Measurements from ENCODE around the gene NDEL1. TPM values are rescaled to one million over a fixed set of nuclear protein-coding genes. Genes with fewer than 3 reads are reported as not detected.

The NDEL1 gene
- 31.2 TPM for total RNA-seq
- 10 to 100 TPM; 40.2 to 52.6 (median 45.6) TPM for polyA plus RNA-seq (ENCODE audit: insufficient read depth in 1 of 8, insufficient read length in 8 of 8, low replicate concordance in 1 of 8)
- long read RNA-seq, donor 1, transcript NDEL1-204 (1 exons, 3,927 nt) = major isoform, 8 of 13 reads
- long read RNA-seq, donor 1, partial matches to known transcripts = 0 of 13 reads
- long read RNA-seq, donor 1, other reads (novel, unspliced or antisense) = 0 of 13 reads
- long read RNA-seq, donor 2, partial matches to known transcripts = 0 of 3 reads
- long read RNA-seq, donor 2, other reads (novel, unspliced or antisense) = 0 of 3 reads
- long read RNA-seq, donor 3, transcript NDEL1-203 (10 exons, 1,858 nt) = minor isoform, 7 of 19 reads
- long read RNA-seq, donor 3, transcript NDEL1-201 (9 exons, 2,372 nt) = major isoform, 8 of 19 reads
- long read RNA-seq, donor 3, partial matches to known transcripts = 0 of 19 reads
- long read RNA-seq, donor 3, other reads (novel, unspliced or antisense) = 0 of 19 reads
- long read RNA-seq, donor 4, partial matches to known transcripts = 0 of 7 reads
- long read RNA-seq, donor 4, other reads (novel, unspliced or antisense) = 0 of 7 reads
- long read RNA-seq, donor 5, transcript NDEL1-201 (9 exons, 2,372 nt) = minor isoform, 8 of 62 reads
- long read RNA-seq, donor 5, transcript NDEL1-203 (10 exons, 1,858 nt) = minor isoform, 8 of 62 reads
- long read RNA-seq, donor 5, transcript NDEL1-204 (1 exons, 3,927 nt) = major isoform, 25 of 62 reads
- long read RNA-seq, donor 5, partial matches to known transcripts = 16 of 62 reads
- long read RNA-seq, donor 5, other reads (novel, unspliced or antisense) = 0 of 62 reads
- long read RNA-seq, donor 6, transcript NDEL1-204 (1 exons, 3,927 nt) = major isoform, 13 of 38 reads
- long read RNA-seq, donor 6, transcript NDEL1-201 (9 exons, 2,372 nt) = minor isoform, 6 of 38 reads
- long read RNA-seq, donor 6, transcript NDEL1-203 (10 exons, 1,858 nt) = minor isoform, 10 of 38 reads
- long read RNA-seq, donor 6, partial matches to known transcripts = 7 of 38 reads
- long read RNA-seq, donor 6, other reads (novel, unspliced or antisense) = 0 of 38 reads
- long read RNA-seq, donor 7, transcript NDEL1-204 (1 exons, 3,927 nt) = major isoform, 13 of 41 reads
- long read RNA-seq, donor 7, transcript NDEL1-203 (10 exons, 1,858 nt) = minor isoform, 5 of 41 reads
- long read RNA-seq, donor 7, partial matches to known transcripts = 20 of 41 reads
- long read RNA-seq, donor 7, other reads (novel, unspliced or antisense) = 0 of 41 reads
- long read RNA-seq, donor 8, transcript NDEL1-204 (1 exons, 3,927 nt) = major isoform, 9 of 16 reads
- long read RNA-seq, donor 8, partial matches to known transcripts = 0 of 16 reads
- long read RNA-seq, donor 8, other reads (novel, unspliced or antisense) = 0 of 16 reads
- long read RNA-seq, donor 9, transcript NDEL1-203 (10 exons, 1,858 nt) = minor isoform, 5 of 50 reads
- long read RNA-seq, donor 9, transcript NDEL1-204 (1 exons, 3,927 nt) = major isoform, 19 of 50 reads
- long read RNA-seq, donor 9, partial matches to known transcripts = 18 of 50 reads
- long read RNA-seq, donor 9, other reads (novel, unspliced or antisense) = 0 of 50 reads
- long read RNA-seq, donor 10, transcript NDEL1-204 (1 exons, 3,927 nt) = major isoform, 18 of 30 reads
- long read RNA-seq, donor 10, transcript NDEL1-201 (9 exons, 2,372 nt) = minor isoform, 5 of 30 reads
- long read RNA-seq, donor 10, partial matches to known transcripts = 0 of 30 reads
- long read RNA-seq, donor 10, other reads (novel, unspliced or antisense) = 0 of 30 reads
- long read RNA-seq, donor 11, transcript NDEL1-204 (1 exons, 3,927 nt) = major isoform, 13 of 54 reads
- long read RNA-seq, donor 11, transcript NDEL1-203 (10 exons, 1,858 nt) = minor isoform, 5 of 54 reads
- long read RNA-seq, donor 11, partial matches to known transcripts = 33 of 54 reads
- long read RNA-seq, donor 11, other reads (novel, unspliced or antisense) = 0 of 54 reads

GRCh38 chr17:8435245-8436168 lies at the start of gene NDEL1:
TSS of gene NDEL1 (plus strand) at chr17:8435884. CDS start at chr17:8444272, 8,388 bp downstream.
- peak; percentile 99 for DNase-seq
- H3K36me3 ChIP-seq (ENCODE audit: control insufficient read depth, insufficient read depth, low read length) = peaks cover 7% of the 10 kb centered on the region
- H3K9me3 ChIP-seq (replicated peaks; ENCODE audit: control insufficient read depth, low read depth, low read length) = no peaks in the 10 kb centered on the region
- peaks cover 3% of the 10 kb centered on the region for H3K4me1 ChIP-seq (ENCODE audit: control insufficient read depth, insufficient read depth, low read length)
- no peaks in the 10 kb centered on the region for H3K27me3 ChIP-seq (ENCODE audit: control insufficient read depth, insufficient read depth, low read length)
- H3K4me3 ChIP-seq (ENCODE audit: low read length) = peak within 1 kb of the TSS; percentile 90
- under 1% methylated on average over 65 of the region's 68 CpGs for WGBS (ENCODE audit: insufficient coverage)
- H3K27ac ChIP-seq (ENCODE audit: low read length) = peak within 1 kb of the TSS; percentile 97

GRCh38 chr17:8386841-8387240 lies 48.8 kb upstream of the NDEL1 start:
- no peaks in the 10 kb centered on the region for H3K27me3 ChIP-seq (ENCODE audit: control insufficient read depth, insufficient read depth, low read length)
- 75% methylated on average over 6 of the region's 6 CpGs for WGBS (ENCODE audit: insufficient coverage)
- DNase-seq = no peak

GRCh38 chr17:8387914-8388651 lies 47.6 kb upstream of the NDEL1 start:
- Histone ChIP-seq H3K36me3 (ENCODE audit: control insufficient read depth, insufficient read depth, low read length) (no peaks in the 10 kb centered on the region), H3K27me3 (ENCODE audit: control insufficient read depth, insufficient read depth, low read length) (no peaks in the 10 kb centered on the region), H3K9me3 (replicated peaks; ENCODE audit: control insufficient read depth, low read depth, low read length) (no peaks in the 10 kb centered on the region), H3K27ac (ENCODE audit: low read length) (no peak overlapping the region), H3K4me3 (ENCODE audit: low read length) (no peak overlapping the region), H3K4me1 (ENCODE audit: control insufficient read depth, insufficient read depth, low read length) (peaks cover 14% of the 10 kb centered on the region)
- WGBS (ENCODE audit: insufficient coverage) = 100% methylated on average over 3 of the region's 7 CpGs
- DNase-seq = no peak

More at GRCh38 chr17:8386841-8387240, 48.8 kb upstream of the NDEL1 start:
- H3K27ac ChIP-seq (ENCODE audit: low read length) = no peak overlapping the region
- peaks cover 13% of the 10 kb centered on the region for H3K4me1 ChIP-seq (ENCODE audit: control insufficient read depth, insufficient read depth, low read length)
- H3K4me3 ChIP-seq (ENCODE audit: low read length) = no peak overlapping the region
- peaks cover 2% of the 10 kb centered on the region for H3K36me3 ChIP-seq (ENCODE audit: control insufficient read depth, insufficient read depth, low read length)
- no peaks in the 10 kb centered on the region for H3K9me3 ChIP-seq (replicated peaks; ENCODE audit: control insufficient read depth, low read depth, low read length)

- WGBS (ENCODE audit: insufficient coverage) = 12% methylated on average over 4 of the region's 9 CpGs
- Histone ChIP-seq H3K4me3 (ENCODE audit: low read length) (no peak overlapping the region), H3K27me3 (ENCODE audit: control insufficient read depth, insufficient read depth, low read length) (peaks cover 15% of the 10 kb centered on the region), H3K9me3 (replicated peaks; ENCODE audit: control insufficient read depth, low read depth, low read length) (no peaks in the 10 kb centered on the region), H3K4me1 (ENCODE audit: control insufficient read depth, insufficient read depth, low read length) (peaks cover 7% of the 10 kb centered on the region), H3K27ac (ENCODE audit: low read length) (no peak overlapping the region), H3K36me3 (ENCODE audit: control insufficient read depth, insufficient read depth, low read length) (no peaks in the 10 kb centered on the region)
- no peak for DNase-seq
Observed at GRCh38 chr17:8391711-8392110, 44.0 kb upstream of the NDEL1 start.

GRCh38 chr17:8392274-8392673 lies 43.4 kb upstream of the NDEL1 start:
- WGBS (ENCODE audit: insufficient coverage) = 52% methylated on average over 18 of the region's 18 CpGs
- peaks cover 18% of the 10 kb centered on the region for H3K27me3 ChIP-seq (ENCODE audit: control insufficient read depth, insufficient read depth, low read length)

GRCh38 chr17:8392674-8393469 lies 42.8 kb upstream of the NDEL1 start:
- peaks cover 21% of the 10 kb centered on the region for H3K27me3 ChIP-seq (ENCODE audit: control insufficient read depth, insufficient read depth, low read length)
- no peak for DNase-seq
- 88% methylated on average over 43 of the region's 46 CpGs for WGBS (ENCODE audit: insufficient coverage)
- H3K4me3 ChIP-seq (ENCODE audit: low read length) = no peak overlapping the region
- H3K36me3 ChIP-seq (ENCODE audit: control insufficient read depth, insufficient read depth, low read length) = no peaks in the 10 kb centered on the region
- H3K9me3 ChIP-seq (replicated peaks; ENCODE audit: control insufficient read depth, low read depth, low read length) = no peaks in the 10 kb centered on the region
- H3K27ac ChIP-seq (ENCODE audit: low read length) = no peak overlapping the region
- peaks cover 7% of the 10 kb centered on the region for H3K4me1 ChIP-seq (ENCODE audit: control insufficient read depth, insufficient read depth, low read length)

More at GRCh38 chr17:8392274-8392673, 43.4 kb upstream of the NDEL1 start:
- Histone ChIP-seq H3K4me3 (ENCODE audit: low read length) (no peak overlapping the region), H3K4me1 (ENCODE audit: control insufficient read depth, insufficient read depth, low read length) (peaks cover 7% of the 10 kb centered on the region), H3K36me3 (ENCODE audit: control insufficient read depth, insufficient read depth, low read length) (no peaks in the 10 kb centered on the region), H3K27ac (ENCODE audit: low read length) (no peak overlapping the region), H3K9me3 (replicated peaks; ENCODE audit: control insufficient read depth, low read depth, low read length) (no peaks in the 10 kb centered on the region)
- DNase-seq = no peak

GRCh38 chr17:8393470-8394231 lies 42.0 kb upstream of the NDEL1 start:
- H3K27me3 ChIP-seq (ENCODE audit: control insufficient read depth, insufficient read depth, low read length) = peaks cover 22% of the 10 kb centered on the region
- H3K4me3 ChIP-seq (ENCODE audit: low read length) = no peak overlapping the region

More at GRCh38 chr17:8393470-8394231, 42.0 kb upstream of the NDEL1 start:
- DNase-seq = no peak
- no peaks in the 10 kb centered on the region for H3K9me3 ChIP-seq (replicated peaks; ENCODE audit: control insufficient read depth, low read depth, low read length)
- H3K36me3 ChIP-seq (ENCODE audit: control insufficient read depth, insufficient read depth, low read length) = no peaks in the 10 kb centered on the region
- H3K4me1 ChIP-seq (ENCODE audit: control insufficient read depth, insufficient read depth, low read length) = peaks cover 7% of the 10 kb centered on the region
- no peak overlapping the region for H3K27ac ChIP-seq (ENCODE audit: low read length)
- WGBS (ENCODE audit: insufficient coverage) = 40% methylated on average over 1 of the region's 8 CpGs

Data from muscle of leg (tissue), 16 donors.